Nucleus accumbens (tissue), 56 donors: Measurements from ENCODE around the gene P2RX3.

Source experiments
- DNase-seq, 56 donors: peaks; one replicate each; lab custom pipeline; 2025; lab: John Stamatoyannopoulos, UW

P2RX3 gene

GRCh38 chr11:57364851-57365660 is 26.9 kb downstream of the P2RX3 start:
- DNase-seq, result peak in 16 of 56 donors; percentile 2 to 59 (median 22)

GRCh38 chr11:57368106-57368844 is 30.1 kb downstream of the P2RX3 start:
- DNase-seq, result no peak

GRCh38 chr11:57368845-57369232 is 30.7 kb downstream of the P2RX3 start:
- no peak for DNase-seq

DNA sequence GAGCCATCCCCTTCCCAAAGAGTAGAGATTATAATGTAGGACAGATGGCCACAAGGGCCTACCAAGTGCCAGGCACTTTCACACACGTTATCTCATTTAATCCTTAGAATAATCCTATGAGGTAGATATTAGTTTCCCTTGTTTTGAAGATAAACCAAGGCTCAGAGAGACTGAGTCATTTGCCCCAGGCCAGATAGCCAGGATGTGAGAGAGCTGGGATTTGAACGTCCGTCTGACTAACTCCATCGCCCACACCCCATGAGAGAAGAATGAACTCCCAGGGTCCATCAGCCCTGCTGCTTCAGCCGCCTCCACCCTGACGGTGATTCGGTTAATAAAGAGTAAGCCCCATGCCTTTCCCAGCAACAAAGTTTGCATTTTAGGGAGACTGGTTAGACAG is 32.1 kb downstream of the P2RX3 start:
- no peak for DNase-seq

DNA sequence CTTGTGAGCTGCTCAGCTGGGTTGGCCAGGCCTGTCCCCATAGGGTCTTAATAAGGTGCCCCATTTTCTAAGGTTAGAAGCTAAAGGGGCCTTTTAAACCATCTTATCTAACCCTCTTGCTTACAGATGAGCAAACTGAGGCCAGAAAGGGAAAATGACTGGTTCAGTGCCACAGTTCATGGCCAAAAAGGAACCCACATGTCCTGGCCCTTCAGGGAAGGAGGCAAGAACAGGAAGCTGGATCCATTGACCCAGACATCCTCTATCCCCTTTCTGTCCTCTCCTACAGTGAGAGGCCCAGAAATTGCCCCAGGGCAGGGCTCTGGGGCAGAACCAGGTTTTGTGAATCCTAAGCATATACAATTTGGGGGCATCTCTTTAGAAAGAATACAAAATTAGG is 32.8 kb downstream of the P2RX3 start:
- DNase-seq, result no peak

- no peak for DNase-seq
Observed at GRCh38 chr11:57373146-57373545, 35.0 kb downstream of the P2RX3 start.

GRCh38 chr11:57374966-57375365 is 36.8 kb downstream of the P2RX3 start:
- DNase-seq, result no peak

DNA sequence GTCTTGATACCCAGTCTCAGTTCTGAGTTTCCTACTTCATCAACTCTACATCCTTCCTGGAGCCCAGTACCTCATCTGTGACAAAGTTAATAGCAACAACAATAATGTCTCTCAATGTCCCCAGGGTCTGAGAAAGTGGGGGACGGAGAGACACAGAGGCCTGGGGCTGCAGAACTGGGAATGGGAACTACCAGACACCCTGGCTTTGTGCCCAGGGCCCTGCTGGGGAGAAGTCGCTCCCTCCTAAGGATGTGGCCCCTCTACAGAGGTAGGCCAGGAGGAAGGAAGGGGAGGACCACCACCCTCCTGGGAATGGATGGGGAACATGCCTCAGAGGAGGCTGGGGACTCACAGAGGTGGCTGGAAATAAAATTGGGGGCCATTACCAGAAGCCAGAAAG is 37.3 kb downstream of the P2RX3 start:
- DNase-seq, result no peak

- no peak for DNase-seq
Observed at GRCh38 chr11:57376095-57377090, 38.2 kb downstream of the P2RX3 start.

GRCh38 chr11:57377107-57377506 is 39.0 kb downstream of the P2RX3 start:
- no peak for DNase-seq

DNA sequence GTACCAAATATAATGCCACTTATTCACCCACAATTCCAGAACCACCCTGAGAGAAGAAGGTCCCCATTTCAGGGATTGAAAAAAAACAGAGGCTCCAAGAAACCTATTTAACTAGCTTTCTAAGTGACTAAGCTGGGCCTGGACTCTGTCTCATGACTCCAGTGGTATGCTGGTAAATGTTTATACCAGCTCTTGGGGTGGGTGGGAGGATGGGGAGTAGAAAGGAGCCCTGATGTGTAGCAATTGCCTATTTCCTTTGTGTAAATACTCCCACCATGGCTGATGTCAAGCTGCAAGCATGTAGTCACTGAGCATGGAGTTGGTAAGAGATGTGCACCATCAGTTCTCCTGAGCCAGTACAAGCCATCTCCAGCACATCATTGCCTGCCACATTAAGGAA is 40.0 kb downstream of the P2RX3 start:
- DNase-seq, result no peak

DNA sequence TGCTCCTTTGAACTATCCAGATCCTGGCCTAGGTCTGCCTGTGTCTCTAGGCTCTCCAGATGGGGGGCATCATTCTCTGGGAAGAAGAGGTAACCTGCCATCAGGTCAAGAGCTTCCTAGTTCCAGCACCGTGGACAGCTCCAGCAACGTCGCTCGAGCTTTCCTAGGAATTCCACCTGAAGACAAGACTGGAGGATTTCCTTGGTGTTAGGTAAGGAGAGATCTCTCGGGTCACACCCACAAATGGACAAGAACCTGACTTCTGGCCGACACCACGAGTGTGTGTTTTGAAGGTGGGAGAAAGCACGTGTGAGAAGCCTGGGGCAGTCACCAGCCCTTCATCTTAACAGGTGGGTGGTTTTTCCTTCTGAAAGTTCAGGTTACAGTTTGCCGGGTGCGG is 41.6 kb downstream of the P2RX3 start:
- no peak for DNase-seq

DNA sequence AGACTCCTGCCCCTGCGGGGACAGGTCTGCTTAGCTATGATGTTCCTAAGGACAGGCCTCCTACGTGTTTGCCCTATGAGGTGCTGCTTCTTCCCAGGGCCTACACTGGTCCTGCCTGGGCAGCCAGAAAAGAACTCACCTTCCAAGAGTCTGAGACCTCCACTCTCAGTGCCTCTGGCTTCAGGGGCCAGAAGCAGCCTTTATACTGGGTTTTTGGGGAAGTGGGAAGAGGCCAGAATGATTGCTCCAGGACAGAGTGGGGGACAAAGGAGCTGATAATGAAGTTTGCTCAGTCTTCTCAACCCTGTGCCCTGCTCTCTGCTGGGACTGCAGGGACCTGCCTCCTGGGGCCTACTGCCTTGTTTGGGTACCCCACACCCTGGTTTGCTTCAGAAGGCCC is 42.8 kb downstream of the P2RX3 start, which contains the start of gene PRG3:
Gene PRG3, minus strand, starts transcription at position 176 of the 400 bp plus-strand sequence. CDS start 442 bp downstream, outside the sequence.
- DNase-seq, result no peak

DNA sequence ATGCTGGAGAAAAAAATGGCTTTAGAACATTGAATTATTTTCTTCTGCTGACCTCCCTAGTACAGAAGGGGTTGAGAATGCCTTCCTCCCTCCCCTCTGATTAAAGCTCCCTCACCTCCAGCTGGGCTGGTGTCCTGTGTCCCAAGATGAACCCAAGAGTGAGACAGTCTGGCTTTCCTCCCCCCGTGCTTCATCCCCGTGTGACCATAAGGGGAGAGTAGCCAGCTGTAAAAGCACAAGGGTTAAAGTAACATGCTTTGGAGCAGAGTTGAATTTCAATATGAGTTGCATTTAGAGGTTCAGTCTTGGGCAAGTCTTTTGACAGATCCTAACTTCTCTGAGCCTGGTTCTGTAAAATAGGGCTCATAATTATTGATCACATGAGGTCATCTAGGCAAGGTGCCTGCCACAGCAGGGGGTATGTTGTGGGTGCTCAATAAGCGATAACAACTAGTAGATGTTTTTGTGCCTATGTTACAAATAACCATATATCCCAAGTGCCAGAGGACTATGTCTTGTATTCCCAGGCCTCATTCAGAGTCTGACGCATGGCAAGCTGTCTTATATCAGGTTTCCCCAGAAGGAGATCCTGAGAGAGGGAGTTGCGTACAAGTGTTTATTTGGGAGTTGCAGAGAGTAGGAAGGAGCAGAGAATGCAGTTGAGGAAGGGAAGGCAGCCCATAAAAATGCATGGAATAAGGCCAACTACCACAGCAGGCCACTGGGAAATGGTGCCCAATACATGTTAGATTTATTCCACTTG is 48.2 kb downstream of the P2RX3 start:
- no peak for DNase-seq

- peak in 18 of 56 donors; percentile 2 to 50 (median 7) for DNase-seq
Observed at GRCh38 chr11:57387289-57388030, 49.3 kb downstream of the P2RX3 start.

DNA sequence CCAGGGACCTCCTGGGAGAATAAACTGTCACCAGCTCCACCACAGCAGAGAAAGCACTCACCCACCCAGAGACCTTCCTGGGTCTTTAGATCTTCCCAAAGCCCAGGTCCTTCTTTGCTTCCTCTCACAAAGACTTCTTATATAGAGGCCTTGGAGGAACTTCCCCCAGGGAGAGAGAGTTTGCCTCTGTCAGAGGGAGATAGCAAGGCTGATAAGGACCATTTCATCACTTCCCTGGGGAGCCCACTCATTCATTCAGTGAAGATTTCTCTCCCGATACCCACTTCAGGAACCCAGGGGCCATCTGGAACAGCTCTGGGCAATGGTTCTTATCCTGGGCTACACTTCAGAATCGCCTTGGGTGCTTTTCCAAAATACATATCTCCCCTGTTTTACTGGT is 52.4 kb downstream of the P2RX3 start, which contains the start of gene PRG2:
Gene PRG2, minus strand, starts transcription at position 116 of the 400 bp plus-strand sequence. CDS start 706 bp downstream, outside the sequence.
- no peak for DNase-seq

DNA sequence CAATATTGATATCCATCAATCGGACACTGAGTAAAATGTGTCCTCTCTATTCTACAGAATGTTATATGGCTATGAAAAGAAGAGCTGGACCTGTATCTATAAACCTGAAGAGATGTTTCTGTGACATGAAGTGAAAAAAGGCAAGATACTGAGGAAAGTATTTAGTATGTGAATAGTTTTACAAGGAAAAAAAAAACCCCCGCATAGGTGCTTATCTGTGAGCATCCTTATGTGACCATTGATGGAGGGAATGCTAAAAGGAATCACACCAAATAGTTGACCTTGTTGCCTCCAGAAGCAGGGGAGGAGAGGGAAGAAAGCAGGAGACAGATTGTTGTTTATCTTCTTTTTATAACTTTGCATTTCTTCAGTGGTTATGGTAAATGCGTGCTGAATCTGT is 53.0 kb downstream of the P2RX3 start:
- no peak for DNase-seq

- DNase-seq, result no peak
Observed at GRCh38 chr11:57391539-57391938, 53.4 kb downstream of the P2RX3 start.
